GM21447 (cell line): ENCODE data around the gene PTPRD.

Experiments
- ATAC-seq: cut with Tn5 transposase; IDR thresholded peaks from one replicate; pipeline ENCODE4 v1.9.1; 2021; ENCODE audit not compliant: unreplicated experiment

The PTPRD gene

GRCh38 chr9:8389531-8389930 lies 2223.3 kb downstream of the PTPRD start:
- no peak for ATAC-seq

DNA sequence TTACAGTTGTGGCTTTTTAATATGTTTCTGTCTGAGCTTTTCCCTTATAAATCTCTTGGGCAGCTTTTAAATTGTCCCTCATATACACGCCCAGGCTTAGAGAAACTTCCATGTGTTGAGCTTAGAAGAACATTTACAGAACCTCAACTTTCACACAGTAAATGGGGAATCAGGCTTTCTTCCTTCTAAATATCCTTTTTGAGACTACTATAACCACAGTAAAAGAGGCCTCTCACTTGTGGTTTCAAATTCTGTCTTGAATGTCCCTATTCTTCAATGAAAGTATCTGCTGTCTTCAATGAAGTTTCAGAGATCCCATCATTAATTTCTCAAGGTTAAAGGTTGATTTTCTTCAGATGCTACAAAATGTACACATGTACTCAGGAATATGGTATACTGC lies 2224.7 kb downstream of the PTPRD start:
- no peak for ATAC-seq

- ATAC-seq, result no peak
Measured at GRCh38 chr9:8384091-8384490, 2228.7 kb downstream of the PTPRD start.

GRCh38 chr9:8382777-8383527 lies 2229.8 kb downstream of the PTPRD start:
- no peak for ATAC-seq

- no peak for ATAC-seq
Measured at GRCh38 chr9:8382266-8382665, 2230.5 kb downstream of the PTPRD start.

- no peak for ATAC-seq
Measured at GRCh38 chr9:8381601-8382000, 2231.2 kb downstream of the PTPRD start.

- ATAC-seq, result no peak
Measured at GRCh38 chr9:8374471-8374870, 2238.3 kb downstream of the PTPRD start.

DNA sequence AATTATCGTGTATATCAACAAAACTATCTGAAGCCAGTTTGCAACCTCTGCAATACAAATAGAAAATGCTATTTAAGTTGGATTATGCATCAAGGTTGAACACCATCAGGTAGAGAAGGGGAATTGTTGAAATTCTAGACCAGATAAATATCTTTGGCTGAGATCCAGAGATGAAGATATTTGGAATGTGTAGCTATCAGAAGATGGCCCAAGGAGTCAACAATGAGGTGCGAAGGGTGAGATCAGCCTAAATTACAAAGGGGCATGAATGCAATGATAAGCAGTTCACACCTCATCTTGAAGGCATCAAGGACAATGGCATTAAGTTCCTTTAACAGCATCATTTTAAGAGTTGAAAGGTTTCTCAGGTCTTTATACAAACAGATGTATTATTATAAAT lies 2241.1 kb downstream of the PTPRD start:
- ATAC-seq, result no peak

DNA sequence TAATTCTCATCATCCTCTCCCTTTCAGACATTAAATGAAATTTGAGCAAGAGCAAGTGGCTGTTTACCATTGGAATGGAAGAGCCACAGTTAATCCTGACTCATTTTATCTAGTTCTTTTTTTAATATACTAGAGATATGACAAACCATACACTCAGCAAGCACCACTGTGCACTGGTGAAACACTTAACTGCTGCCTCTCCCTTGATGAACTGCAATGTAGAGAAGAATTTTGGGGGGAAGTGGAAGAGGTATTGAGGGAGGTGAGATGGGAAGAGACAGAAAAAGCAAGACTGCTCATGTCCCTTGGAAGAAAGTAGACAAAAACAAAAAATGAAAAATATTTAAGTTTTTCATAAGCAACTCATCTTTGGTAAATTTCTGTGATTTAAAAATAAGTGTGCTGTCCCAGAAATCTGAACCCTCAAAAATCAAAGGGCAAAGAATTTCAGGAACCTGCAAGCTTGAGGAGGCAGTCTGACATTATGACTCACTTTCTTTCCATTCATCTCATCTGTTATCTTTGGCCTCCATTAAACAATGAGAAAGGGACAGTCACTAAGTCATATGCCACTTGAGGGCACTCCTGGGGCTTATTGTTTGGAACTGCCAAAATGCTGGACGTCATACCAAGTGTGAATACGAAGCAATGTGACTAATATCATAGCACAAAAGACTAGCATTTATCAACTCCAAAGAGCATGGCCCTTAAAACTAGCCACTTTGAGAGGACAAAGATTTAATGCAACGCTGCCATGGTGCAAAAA lies 2246.5 kb downstream of the PTPRD start:
- no peak for ATAC-seq

DNA sequence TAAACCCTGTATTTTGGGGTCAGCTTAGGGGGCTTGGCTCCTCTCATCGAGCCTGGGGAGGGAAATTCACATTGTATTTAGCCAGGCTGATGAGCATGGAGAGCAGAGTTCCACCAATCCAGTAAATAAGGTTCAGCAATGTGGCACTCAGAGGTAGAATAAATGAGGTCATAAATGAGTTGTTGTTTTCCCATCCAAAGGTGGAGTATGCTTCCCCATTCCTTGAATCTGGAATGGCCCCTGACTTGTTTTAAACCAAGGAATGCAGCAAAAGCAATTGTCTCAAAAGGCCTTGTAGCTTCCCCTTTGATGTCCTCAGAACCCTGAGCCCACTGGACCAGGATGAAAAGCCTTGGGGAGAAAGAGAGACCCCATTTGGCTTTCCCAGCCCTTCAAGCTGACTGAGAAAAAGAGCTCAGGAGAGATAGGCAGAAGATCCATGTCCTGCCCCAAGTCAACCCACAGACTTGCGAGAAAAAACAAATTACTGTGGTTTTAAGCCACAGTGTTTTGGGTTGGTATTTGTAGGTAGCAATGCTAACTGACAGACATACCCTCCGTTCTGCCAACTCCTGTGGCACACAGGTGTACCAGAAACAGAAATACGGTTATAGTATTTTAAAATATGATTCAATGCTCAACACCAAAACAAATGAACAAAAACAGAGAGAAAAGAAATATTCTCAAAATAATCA lies 2247.2 kb downstream of the PTPRD start:
- ATAC-seq, result no peak

- ATAC-seq, result peak; percentile 67
Measured at GRCh38 chr9:8365029-8365428, 2247.8 kb downstream of the PTPRD start.

DNA sequence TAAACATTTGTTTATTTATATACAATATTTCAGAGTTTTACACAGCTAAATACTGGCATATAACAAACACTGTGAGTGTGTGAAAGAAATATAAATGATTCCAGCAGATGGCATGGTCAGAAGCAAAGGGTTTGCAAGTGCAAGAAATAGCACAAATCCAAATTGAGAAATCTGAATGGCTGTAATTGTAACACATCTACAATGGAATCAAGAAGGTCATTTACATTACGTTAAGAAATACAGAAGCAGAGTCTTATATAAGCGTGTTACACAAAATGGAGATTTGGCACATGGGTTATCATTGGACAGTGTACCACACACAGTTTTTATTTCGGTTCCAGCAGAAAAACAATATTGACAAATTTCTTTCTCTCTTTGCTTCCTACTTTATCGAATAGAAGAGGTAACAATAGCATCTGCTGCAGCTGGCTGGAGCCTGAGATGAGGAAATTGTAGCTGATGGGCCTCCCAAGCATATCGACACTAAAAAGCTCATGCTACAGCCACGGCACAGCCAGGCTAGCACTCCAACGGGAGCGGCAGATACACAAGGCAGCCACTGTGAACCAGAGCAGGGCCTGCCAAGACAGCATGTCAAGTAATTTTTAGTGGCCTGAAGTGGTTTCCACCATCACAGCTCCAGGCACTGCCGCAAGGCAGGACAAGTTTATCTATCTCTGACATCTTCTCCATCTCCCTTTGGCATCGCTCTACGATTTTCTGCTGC lies 2248.6 kb downstream of the PTPRD start:
- no peak for ATAC-seq

DNA sequence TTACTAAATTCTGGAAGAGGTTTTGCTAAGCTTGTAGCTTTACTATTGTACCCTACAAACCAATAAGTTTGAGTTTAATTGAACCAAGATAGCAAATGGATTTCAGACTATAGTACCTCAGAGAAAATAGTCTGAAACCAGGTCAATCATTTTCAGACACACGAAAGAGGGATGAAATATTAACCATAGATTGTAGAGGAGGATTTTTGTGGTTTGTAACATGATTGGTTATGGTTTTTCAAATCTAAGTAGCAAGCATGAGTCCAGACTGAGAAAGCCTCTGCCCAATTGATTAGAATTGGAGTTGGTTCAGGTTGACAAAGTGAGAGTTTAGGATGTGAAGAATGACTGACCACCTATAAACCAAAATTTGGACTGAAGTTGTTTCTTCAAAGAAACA lies 2250.6 kb downstream of the PTPRD start:
- no peak for ATAC-seq

DNA sequence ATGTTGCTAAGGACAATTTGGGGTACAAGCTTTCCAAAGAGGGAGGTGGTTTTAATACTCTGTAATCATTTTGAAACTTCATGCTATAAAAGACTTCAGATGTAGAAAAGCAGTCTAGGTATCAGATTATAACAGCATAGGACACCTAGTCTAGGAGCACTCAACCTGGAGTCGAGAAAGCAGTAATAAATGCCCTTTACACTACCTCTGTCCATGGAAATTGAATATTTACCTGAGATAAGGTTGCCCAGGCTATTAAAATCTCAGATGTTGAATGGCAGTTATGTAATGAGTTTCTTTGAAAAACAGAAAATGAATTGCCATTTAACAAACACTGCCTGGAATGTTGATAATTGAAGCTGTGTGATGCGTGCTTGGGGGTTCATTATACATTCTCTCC lies 2251.4 kb downstream of the PTPRD start:
- no peak for ATAC-seq

- no peak for ATAC-seq
Measured at GRCh38 chr9:8356406-8356805, 2256.4 kb downstream of the PTPRD start.

DNA sequence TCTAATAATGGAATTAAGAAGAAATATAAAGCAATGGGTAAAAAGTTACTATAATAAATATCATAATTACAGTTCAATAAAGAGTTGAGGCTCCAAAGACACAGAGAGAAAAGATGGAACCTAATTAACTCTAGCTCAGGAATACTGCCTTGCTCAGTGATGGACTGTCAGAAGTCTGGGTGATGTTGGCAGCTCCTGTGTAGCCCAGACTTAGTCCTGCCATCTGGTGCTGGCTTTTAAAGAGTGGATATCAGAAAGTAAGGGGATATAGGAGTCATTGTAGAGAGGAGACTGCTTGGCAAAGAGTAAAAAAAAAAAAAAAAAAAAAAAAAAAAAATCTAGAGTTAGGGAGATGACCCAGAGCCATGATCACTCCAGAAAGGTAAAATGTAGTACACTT lies 2261.4 kb downstream of the PTPRD start:
- ATAC-seq, result no peak

GRCh38 chr9:8349901-8350300 lies 2262.9 kb downstream of the PTPRD start:
- no peak for ATAC-seq

DNA sequence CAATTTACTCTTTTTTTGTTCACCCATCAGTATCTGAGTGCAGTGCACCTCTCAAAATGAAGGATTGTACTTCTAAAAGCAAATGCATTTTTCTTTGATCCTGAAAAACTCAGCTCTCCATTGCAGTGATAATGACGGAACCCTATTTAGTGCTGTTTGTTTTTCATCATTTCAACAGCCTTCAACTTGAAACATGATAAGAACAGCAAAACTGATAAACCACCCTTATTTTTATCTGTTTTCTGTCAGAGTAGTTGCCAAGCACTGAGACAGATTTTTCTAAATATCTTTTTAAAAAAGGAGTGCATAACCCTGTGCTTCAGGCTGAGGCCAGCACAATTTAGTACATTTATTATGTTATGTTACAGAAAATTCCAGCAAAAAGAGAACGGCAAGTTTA lies 2263.4 kb downstream of the PTPRD start:
- no peak for ATAC-seq

GRCh38 chr9:8348756-8349155 lies 2264.0 kb downstream of the PTPRD start:
- ATAC-seq, result no peak

- no peak for ATAC-seq
Measured at GRCh38 chr9:8346296-8346695, 2266.5 kb downstream of the PTPRD start.

DNA sequence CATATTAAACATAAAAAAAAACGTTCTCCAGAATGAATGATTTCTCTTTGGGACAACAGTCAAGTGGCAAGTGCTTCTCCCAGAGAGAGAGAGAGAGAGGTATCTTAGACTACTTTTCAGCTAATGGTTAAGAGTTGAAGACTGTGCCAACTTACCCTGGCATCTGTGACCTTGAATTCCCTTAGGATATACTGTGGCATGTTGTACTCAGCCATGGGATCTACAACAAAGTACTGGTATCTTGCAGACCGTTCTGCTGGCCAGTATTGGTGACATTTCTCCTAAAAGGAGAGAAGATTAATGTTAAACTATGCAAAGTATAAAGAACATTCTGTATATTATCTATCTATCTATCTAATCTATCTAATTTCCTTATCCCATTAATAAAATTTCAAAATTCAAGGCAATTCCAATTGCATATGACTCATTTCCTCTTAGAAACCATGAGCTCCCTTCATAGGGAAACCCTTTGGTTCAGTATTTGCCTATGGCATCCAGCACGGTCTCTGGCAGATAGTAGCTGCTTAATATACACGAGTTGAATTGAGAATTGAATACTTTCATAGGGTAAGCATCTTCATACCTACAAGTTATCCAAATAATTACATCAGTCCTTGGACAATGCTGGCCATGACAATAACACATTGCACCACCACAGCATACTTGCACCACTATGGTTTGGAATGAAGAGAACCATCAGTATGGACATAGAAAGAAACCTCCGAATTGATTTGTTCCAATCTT lies 2273.9 kb downstream of the PTPRD start:
- no peak for ATAC-seq
